Astrocyte (in vitro differentiated cells and primary cell): ENCODE data around the gene VIP.

Experiments
- EZH2 ChIP-seq: IDR thresholded peaks from 2 replicates; pipeline ENCODE4 v1.6.1; 2012; ENCODE audit warnings: mild to moderate bottlenecking, low read length, inconsistent platforms; ENCODE audit not compliant: insufficient read depth
- TF ChIP-seq, protein P1 (sequence below): IDR thresholded peaks from 2 replicates; pipeline ENCODE4 v1.5.1; 2011; ENCODE audit warnings: low read depth, mild to moderate bottlenecking, inconsistent platforms, low read length, moderate library complexity; ENCODE audit not compliant: insufficient read depth

DNA sequence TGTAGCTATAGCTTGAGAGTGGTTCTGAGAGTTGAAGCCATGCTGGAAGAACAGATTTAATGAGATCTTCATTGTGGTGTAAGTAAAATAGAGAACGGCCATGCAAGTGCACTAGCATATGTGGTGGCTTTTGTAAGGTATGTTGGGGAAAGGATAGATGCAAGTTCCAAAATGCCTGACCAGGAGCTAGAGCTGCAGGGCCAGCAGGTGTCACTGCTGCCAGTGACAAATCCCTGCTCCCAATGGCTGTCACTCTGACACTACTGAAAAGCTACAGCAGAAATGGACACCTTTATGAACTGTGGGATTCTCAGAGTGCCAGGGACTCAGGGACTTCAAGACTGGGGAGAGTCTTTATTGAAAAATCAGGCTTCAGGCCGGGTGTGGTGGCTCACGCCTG lies 23.1 kb upstream of the VIP start:
- TF ChIP-seq EZH2, result no peak
- TF ChIP-seq, protein P1, sequence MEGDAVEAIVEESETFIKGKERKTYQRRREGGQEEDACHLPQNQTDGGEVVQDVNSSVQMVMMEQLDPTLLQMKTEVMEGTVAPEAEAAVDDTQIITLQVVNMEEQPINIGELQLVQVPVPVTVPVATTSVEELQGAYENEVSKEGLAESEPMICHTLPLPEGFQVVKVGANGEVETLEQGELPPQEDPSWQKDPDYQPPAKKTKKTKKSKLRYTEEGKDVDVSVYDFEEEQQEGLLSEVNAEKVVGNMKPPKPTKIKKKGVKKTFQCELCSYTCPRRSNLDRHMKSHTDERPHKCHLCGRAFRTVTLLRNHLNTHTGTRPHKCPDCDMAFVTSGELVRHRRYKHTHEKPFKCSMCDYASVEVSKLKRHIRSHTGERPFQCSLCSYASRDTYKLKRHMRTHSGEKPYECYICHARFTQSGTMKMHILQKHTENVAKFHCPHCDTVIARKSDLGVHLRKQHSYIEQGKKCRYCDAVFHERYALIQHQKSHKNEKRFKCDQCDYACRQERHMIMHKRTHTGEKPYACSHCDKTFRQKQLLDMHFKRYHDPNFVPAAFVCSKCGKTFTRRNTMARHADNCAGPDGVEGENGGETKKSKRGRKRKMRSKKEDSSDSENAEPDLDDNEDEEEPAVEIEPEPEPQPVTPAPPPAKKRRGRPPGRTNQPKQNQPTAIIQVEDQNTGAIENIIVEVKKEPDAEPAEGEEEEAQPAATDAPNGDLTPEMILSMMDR, result no peak
